Mucosa of descending colon (tissue), 3 donors: ENCODE results near the gene HELB. TPM values are rescaled to one million over a fixed set of nuclear protein-coding genes. Genes with fewer than 3 reads are reported as not detected.

Experiments used
- ATAC-seq: fragments of 200-7000 bp; cut with Tn5 transposase; one replicate; pipeline ENCODE4 v1.9.1; 2020; ENCODE audit warnings: mild to moderate bottlenecking, moderate library complexity
- DNase-seq, 3 donors: peaks; one replicate each; pipeline ENCODE4 v3.0.0-alpha.2; 2020
- H3K36me3 ChIP-seq: fragments of 200-600 bp; one replicate; pipeline ENCODE4 v1.8.0; 2021; ENCODE audit warnings: low read depth, mild to moderate bottlenecking
- H3K4me1 ChIP-seq: fragments of 200-600 bp; one replicate; pipeline ENCODE4 v1.8.0; 2021; ENCODE audit warnings: low read depth, mild to moderate bottlenecking
- H3K4me3 ChIP-seq: fragments of 200-600 bp; one replicate; pipeline ENCODE4 v1.8.0; 2021; ENCODE audit warnings: mild to moderate bottlenecking
- H3K9me3 ChIP-seq: fragments of 200-600 bp; one replicate; pipeline ENCODE4 v1.8.0; 2021; ENCODE audit warnings: mild to moderate bottlenecking
- CTCF ChIP-seq: fragments of 200-600 bp; IDR thresholded peaks from one replicate; pipeline ENCODE4 v1.8.0; 2022; ENCODE audit warnings: antibody characterized with exemption, mild to moderate bottlenecking
- intact Hi-C, 2 donors: fragments of 100-400 bp; cut with DNase I in 1 of 2; cut with micrococcal nuclease in 1 of 2; formaldehyde crosslinking; loops; one replicate each; pipeline versions ENCODE4 v1.11.0 to v1.11.1; 2022; cut with DNase I, micrococcal nuclease
- total RNA-seq, 3 donors: library from RNA; stranded (reverse); fragmentation: NEBNext Ultra II Directional in 2 of 3; extraction: Animal tissue kit (Norgen Biotek cat#: 25700) in 2 of 3; gene quantifications; one replicate each; pipeline versions ENCODE4 v1.2.1 to v1.2.4, GENCODE V29; 2021 to 2023
- donor health status: DM: no; HTN: no; CAD: no; lungs with moderate emphysema.
- donor health status: DM: no; HTN: no; CAD: no.
- donor health status: DM: no; HTN: yes; CAD: no.

The HELB gene
- total RNA-seq, 3 donors from 2014 or later: 3.8 to 6.0 (median 5.4) TPM

GRCh38 chr12:66273147-66273546, 29.1 kb upstream of the HELB start:
- DNase-seq (no peak), ATAC-seq (no peak)
- Histone ChIP-seq H3K36me3 (no peaks in the 10 kb centered on the region), H3K9me3 (no peaks in the 10 kb centered on the region), H3K4me1 (no peaks in the 10 kb centered on the region), H3K4me3 (no peak overlapping the region)
- no peak for TF ChIP-seq CTCF
- intact Hi-C loops: loop anchor here (10.0 kb wide), 2 partner anchors 132 to 422 kb away; no protein-coding TSS in a partner anchor

- H3K4me1 ChIP-seq: no peaks in the 10 kb centered on the region
- intact Hi-C loops: loop anchor here (10.0 kb wide), 2 partner anchors 130 to 420 kb away; no protein-coding TSS in a partner anchor
- no peaks in the 10 kb centered on the region for H3K36me3 ChIP-seq
- H3K4me3 ChIP-seq: no peak overlapping the region
- no peak for TF ChIP-seq CTCF
- no peak for ATAC-seq
- H3K9me3 ChIP-seq: no peaks in the 10 kb centered on the region
- DNase-seq: no peak
Measured at GRCh38 chr12:66275040-66275439, 27.3 kb upstream of the HELB start.

- peak; percentile 35 for ATAC-seq
- H3K4me3 ChIP-seq: no peak overlapping the region
- no peak for TF ChIP-seq CTCF
- intact Hi-C loops: loop anchor here (10.0 kb wide), 2 partner anchors 126 to 416 kb away; no protein-coding TSS in a partner anchor
- DNase-seq: peak in 1 of 3 donors; percentile 32
- no peaks in the 10 kb centered on the region for H3K9me3 ChIP-seq
- H3K36me3 ChIP-seq: no peaks in the 10 kb centered on the region
- no peaks in the 10 kb centered on the region for H3K4me1 ChIP-seq
Measured at GRCh38 chr12:66279123-66279712, 23.1 kb upstream of the HELB start.

- TF ChIP-seq CTCF: no peak
- Histone ChIP-seq H3K9me3 (no peaks in the 10 kb centered on the region), H3K36me3 (no peaks in the 10 kb centered on the region), H3K4me3 (no peak overlapping the region), H3K4me1 (no peaks in the 10 kb centered on the region)
- intact Hi-C loops: no loop called here
- ATAC-seq (no peak), DNase-seq (no peak)
Measured at GRCh38 chr12:66280561-66280960, 21.7 kb upstream of the HELB start.

GRCh38 chr12:66282244-66282643, 20.0 kb upstream of the HELB start:
- no peak for DNase-seq
- no peaks in the 10 kb centered on the region for H3K36me3 ChIP-seq
- intact Hi-C loops: no loop called here
- no peak overlapping the region for H3K4me3 ChIP-seq
- TF ChIP-seq CTCF: no peak
- no peak for ATAC-seq
- H3K4me1 ChIP-seq: no peaks in the 10 kb centered on the region
- H3K9me3 ChIP-seq: no peaks in the 10 kb centered on the region
